Stimulated activated naive B cell treated with anti-CD40 and anti-IgM and Interleukin-4, amounts not matched to agents 10 μg/mL and 1 μg/mL and 100 μg/mL, for 72 hours (primary cell): ENCODE results near the gene ITPR2.

Source experiments
- ATAC-seq, 2 donors: fragments of 150-1000 bp; cut with Tn5 transposase; replicated peaks; 2 replicates each; pipeline ENCODE4 v1.10.0; 2021; ENCODE audit warnings: moderate library complexity in 1 of 2
- DNase-seq: peaks from one replicate; pipeline ENCODE4 v3.0.0; 2021
- H3K27ac Mint-ChIP-seq: one replicate; pipeline ENCODE4 v1.8.0; 2022; ENCODE audit warnings: mild to moderate bottlenecking, mixed read lengths
- H3K27me3 Mint-ChIP-seq, 2 donors: one replicate each; pipeline ENCODE4 v1.8.0; 2022; ENCODE audit warnings: mixed read lengths in 2 of 2
- H3K36me3 Mint-ChIP-seq, 2 donors: one replicate each; pipeline ENCODE4 v1.8.0; 2022; ENCODE audit warnings: mixed read lengths in 2 of 2, mild to moderate bottlenecking in 1 of 2
- H3K4me1 Mint-ChIP-seq, 2 donors: one replicate each; pipeline ENCODE4 v1.8.0; 2022; ENCODE audit warnings: mixed read lengths in 2 of 2, mild to moderate bottlenecking in 1 of 2
- H3K4me3 Mint-ChIP-seq, 2 donors: one replicate each; pipeline ENCODE4 v1.8.0; 2022; ENCODE audit warnings: mild to moderate bottlenecking in 2 of 2, mixed read lengths in 2 of 2, moderate library complexity in 1 of 2
- H3K9me3 Mint-ChIP-seq, 2 donors: one replicate each; pipeline ENCODE4 v1.8.0; 2022; ENCODE audit warnings: mixed read lengths in 2 of 2, mild to moderate bottlenecking in 1 of 2

Gene ITPR2

GRCh38 chr12:26422839-26423398 is 410.1 kb downstream of the ITPR2 start:
- Mint-ChIP-seq H3K36me3 (peaks cover 10 to 22% of the 10 kb centered on the region in 2 donors), H3K9me3 (peaks cover 0 to 2% of the 10 kb centered on the region in 2 donors), H3K27me3 (no peaks in the 10 kb centered on the region), H3K4me3 (no peak overlapping the region), H3K27ac (no peak overlapping the region), H3K4me1 (peaks cover 4 to 6% of the 10 kb centered on the region in 2 donors)
- no peak for ATAC-seq
- no peak for DNase-seq

GRCh38 chr12:26416550-26416949 is 416.4 kb downstream of the ITPR2 start:
- Mint-ChIP-seq H3K9me3 (peaks cover 0 to 5% of the 10 kb centered on the region in 2 donors), H3K36me3 (peaks cover 27 to 38% of the 10 kb centered on the region in 2 donors), H3K27me3 (no peaks in the 10 kb centered on the region), H3K4me3 (no peak overlapping the region), H3K4me1 (peaks cover 2 to 6% of the 10 kb centered on the region in 2 donors), H3K27ac (no peak overlapping the region)
- no peak for DNase-seq
- ATAC-seq = no peak

GRCh38 chr12:26410689-26411088 is 422.3 kb downstream of the ITPR2 start:
- ATAC-seq = no peak
- Mint-ChIP-seq H3K9me3 (no peaks in the 10 kb centered on the region), H3K27ac (no peak overlapping the region), H3K4me1 (no peaks in the 10 kb centered on the region), H3K4me3 (no peak overlapping the region), H3K36me3 (peaks cover 14 to 30% of the 10 kb centered on the region in 2 donors), H3K27me3 (no peaks in the 10 kb centered on the region)
- DNase-seq = no peak

GRCh38 chr12:26406813-26407212 is 426.2 kb downstream of the ITPR2 start:
- Mint-ChIP-seq H3K9me3 (no peaks in the 10 kb centered on the region), H3K27me3 (no peaks in the 10 kb centered on the region), H3K36me3 (peaks cover 6 to 14% of the 10 kb centered on the region in 2 donors), H3K4me3 (no peak overlapping the region), H3K4me1 (no peaks in the 10 kb centered on the region), H3K27ac (no peak overlapping the region)
- ATAC-seq = no peak
- DNase-seq = no peak

GRCh38 chr12:26406391-26406790 is 426.6 kb downstream of the ITPR2 start:
- Mint-ChIP-seq H3K9me3 (no peaks in the 10 kb centered on the region), H3K36me3 (peaks cover 6 to 14% of the 10 kb centered on the region in 2 donors), H3K4me3 (no peak overlapping the region), H3K4me1 (no peaks in the 10 kb centered on the region), H3K27me3 (no peaks in the 10 kb centered on the region), H3K27ac (no peak overlapping the region)
- ATAC-seq (no peak), DNase-seq (no peak)

GRCh38 chr12:26403601-26404000 is 429.4 kb downstream of the ITPR2 start:
- H3K4me3 Mint-ChIP-seq = no peak overlapping the region
- peaks cover 2 to 8% of the 10 kb centered on the region in 2 donors for H3K36me3 Mint-ChIP-seq
- no peaks in the 10 kb centered on the region for H3K4me1 Mint-ChIP-seq
- H3K9me3 Mint-ChIP-seq = no peaks in the 10 kb centered on the region
- no peaks in the 10 kb centered on the region for H3K27me3 Mint-ChIP-seq
- ATAC-seq (no peak), DNase-seq (no peak)
- no peak overlapping the region for H3K27ac Mint-ChIP-seq

- Mint-ChIP-seq H3K9me3 (no peaks in the 10 kb centered on the region), H3K4me3 (no peak overlapping the region), H3K4me1 (no peaks in the 10 kb centered on the region), H3K27ac (no peak overlapping the region), H3K27me3 (no peaks in the 10 kb centered on the region), H3K36me3 (peaks cover 3 to 4% of the 10 kb centered on the region in 2 donors)
- DNase-seq = no peak
- peak; percentile 41 to 61 for ATAC-seq
Measured at GRCh38 chr12:26402648-26403047, 430.3 kb downstream of the ITPR2 start.

GRCh38 chr12:26401874-26402273 is 431.1 kb downstream of the ITPR2 start:
- H3K36me3 Mint-ChIP-seq = peaks cover 1 to 3% of the 10 kb centered on the region in 2 donors
- no peaks in the 10 kb centered on the region for H3K9me3 Mint-ChIP-seq
- no peaks in the 10 kb centered on the region for H3K27me3 Mint-ChIP-seq
- no peak for DNase-seq
- H3K4me3 Mint-ChIP-seq = no peak overlapping the region
- ATAC-seq = no peak
- H3K4me1 Mint-ChIP-seq = no peaks in the 10 kb centered on the region
- H3K27ac Mint-ChIP-seq = no peak overlapping the region

- DNase-seq (no peak), ATAC-seq (no peak)
- H3K27me3 Mint-ChIP-seq = no peaks in the 10 kb centered on the region
- peaks cover 0 to 3% of the 10 kb centered on the region in 2 donors for H3K36me3 Mint-ChIP-seq
- no peak overlapping the region for H3K27ac Mint-ChIP-seq
- no peaks in the 10 kb centered on the region for H3K9me3 Mint-ChIP-seq
- no peak overlapping the region for H3K4me3 Mint-ChIP-seq
- H3K4me1 Mint-ChIP-seq = no peaks in the 10 kb centered on the region
Measured at GRCh38 chr12:26400627-26401026, 432.4 kb downstream of the ITPR2 start.

GRCh38 chr12:26399381-26399780 is 433.6 kb downstream of the ITPR2 start:
- ATAC-seq (no peak), DNase-seq (no peak)
- Mint-ChIP-seq H3K27ac (no peak overlapping the region), H3K9me3 (no peaks in the 10 kb centered on the region), H3K4me3 (no peak overlapping the region), H3K4me1 (no peaks in the 10 kb centered on the region), H3K27me3 (no peaks in the 10 kb centered on the region), H3K36me3 (peaks cover 0 to 1% of the 10 kb centered on the region in 2 donors)

GRCh38 chr12:26396402-26396801 is 436.6 kb downstream of the ITPR2 start:
- ATAC-seq (peak in 1 of 2 donors; percentile 62), DNase-seq (no peak)
- Mint-ChIP-seq H3K9me3 (no peaks in the 10 kb centered on the region), H3K27me3 (no peaks in the 10 kb centered on the region), H3K27ac (no peak overlapping the region), H3K4me1 (no peaks in the 10 kb centered on the region), H3K36me3 (peaks cover 13% of the 10 kb centered on the region in 2 donors), H3K4me3 (no peak overlapping the region)

- ATAC-seq (no peak), DNase-seq (no peak)
- peaks cover 40 to 49% of the 10 kb centered on the region in 2 donors for H3K36me3 Mint-ChIP-seq
- H3K4me3 Mint-ChIP-seq = no peak overlapping the region
- peaks cover 0 to 1% of the 10 kb centered on the region in 2 donors for H3K9me3 Mint-ChIP-seq
- no peaks in the 10 kb centered on the region for H3K27me3 Mint-ChIP-seq
- H3K4me1 Mint-ChIP-seq = no peaks in the 10 kb centered on the region
- H3K27ac Mint-ChIP-seq = no peak overlapping the region
Measured at GRCh38 chr12:26389343-26389742, 443.7 kb downstream of the ITPR2 start.

GRCh38 chr12:26384536-26384935 is 448.5 kb downstream of the ITPR2 start:
- H3K36me3 Mint-ChIP-seq = peaks cover 35 to 42% of the 10 kb centered on the region in 2 donors
- H3K27ac Mint-ChIP-seq = no peak overlapping the region
- no peaks in the 10 kb centered on the region for H3K4me1 Mint-ChIP-seq
- no peak for DNase-seq
- no peaks in the 10 kb centered on the region for H3K27me3 Mint-ChIP-seq
- H3K9me3 Mint-ChIP-seq = peaks cover 0 to 1% of the 10 kb centered on the region in 2 donors
- ATAC-seq = no peak
- no peak overlapping the region for H3K4me3 Mint-ChIP-seq

GRCh38 chr12:26383041-26383440 is 450.0 kb downstream of the ITPR2 start:
- no peak overlapping the region for H3K27ac Mint-ChIP-seq
- H3K4me1 Mint-ChIP-seq = no peaks in the 10 kb centered on the region
- peaks cover 30 to 37% of the 10 kb centered on the region in 2 donors for H3K36me3 Mint-ChIP-seq
- H3K9me3 Mint-ChIP-seq = peaks cover 0 to 1% of the 10 kb centered on the region in 2 donors
- ATAC-seq (no peak), DNase-seq (no peak)
- no peak overlapping the region for H3K4me3 Mint-ChIP-seq
- H3K27me3 Mint-ChIP-seq = no peaks in the 10 kb centered on the region

GRCh38 chr12:26380897-26381296 is 452.1 kb downstream of the ITPR2 start:
- Mint-ChIP-seq H3K27me3 (no peaks in the 10 kb centered on the region), H3K4me1 (peaks cover 2 to 11% of the 10 kb centered on the region in 2 donors), H3K4me3 (no peak overlapping the region), H3K36me3 (peaks cover 30 to 43% of the 10 kb centered on the region in 2 donors), H3K27ac (no peak overlapping the region), H3K9me3 (peaks cover 3 to 4% of the 10 kb centered on the region in 2 donors)
- DNase-seq = no peak
- no peak for ATAC-seq
